ENCODE measurements around the gene MRPL51. TPM values are rescaled to one million over a fixed set of nuclear protein-coding genes. Genes with fewer than 3 reads are reported as not detected.

The MRPL51 gene
- total RNA-seq (2013; cell fraction: nucleolus; rRNA removed) = 9.8 and 10.5 TPM in 2 replicates
- 137 and 175 TPM in 2 replicates for total RNA-seq (2014; rRNA removed)
- 254 and 259 TPM in 2 replicates for total RNA-seq (2014; rRNA removed; fragmentation: Illumina TruSeq; extraction: Trizol)
- total RNA-seq (2021) = 275 and 276 TPM in 2 replicates
- 71.7 TPM for polyA plus RNA-seq (2011; ENCODE audit: low read depth)
- 159 and 252 TPM in 2 replicates for polyA plus RNA-seq (2011; rRNA removed)
- 119 and 123 TPM in 2 replicates for polyA plus RNA-seq (2011; cell fraction: cytosol; rRNA removed)
- polyA plus RNA-seq (2011; cell fraction: nucleus; rRNA removed) = 64.4 and 67.0 TPM in 2 replicates
- 159 and 228 TPM in 2 replicates for polyA plus RNA-seq (2012)
- polyA plus RNA-seq (2014; fragmentation: Illumina TruSeq; extraction: Trizol) = 241 and 255 TPM in 2 replicates
- 1,000 to 10,000 TPM in 1 of 2 experiments, 100 to 1,000 TPM in 1; 908 to 1,202 TPM for polyA plus RNA-seq (2014; fragmentation: Nextera tagmentation; extraction: Ambion mirVana)
- 167 and 183 TPM in 2 replicates for polyA plus RNA-seq (2014; rRNA removed)
- polyA plus RNA-seq (2016; fragmentation: Nextera tagmentation; extraction: Ambion mirVana) = 100 to 1,000 TPM; 583 to 588 TPM
- 29.2 and 48.2 TPM in 2 replicates for polyA minus RNA-seq (2011; rRNA and poly(A)+ RNA removed)
- polyA minus RNA-seq (2011; cell fraction: cytosol; rRNA and poly(A)+ RNA removed) = 18.4 and 20.6 TPM in 2 replicates
- 15.7 and 20.9 TPM in 2 replicates for polyA minus RNA-seq (2011; cell fraction: nucleus; rRNA and poly(A)+ RNA removed)
- Bru-seq, nascent RNA = percentile 93 among the genes with signal in this experiment
- percentile 97 among the genes with signal in this experiment for BruChase-seq, experiment 1, labeled RNA remaining after a 6-hour chase
- percentile 93 among the genes with signal in this experiment for BruChase-seq, experiment 2, labeled RNA remaining after a 2-hour chase
- long read RNA-seq, experiment 1, transcript MRPL51-201 (3 exons, 1,234 nt) = major isoform, 71 of 102 reads
- long read RNA-seq, experiment 1, transcript MRPL51-205 (3 exons, 814 nt) = minor isoform, 19 of 102 reads
- long read RNA-seq, experiment 1, transcript MRPL51-202 (3 exons, 601 nt) = minor isoform, 11 of 102 reads
- long read RNA-seq, experiment 1, partial matches to known transcripts = 1 of 102 reads
- long read RNA-seq, experiment 1, other reads (novel, unspliced or antisense) = 0 of 102 reads
- long read RNA-seq, experiment 2, transcript MRPL51-202 (3 exons, 601 nt) = minor isoform, 38 of 431 reads
- long read RNA-seq, experiment 2, transcript MRPL51-205 (3 exons, 814 nt) = minor isoform, 67 of 431 reads
- long read RNA-seq, experiment 2, transcript MRPL51-201 (3 exons, 1,234 nt) = major isoform, 307 of 431 reads
- long read RNA-seq, experiment 2, partial matches to known transcripts = 1 of 431 reads
- long read RNA-seq, experiment 2, other reads (novel, unspliced or antisense) = 13 of 431 reads

DNA sequence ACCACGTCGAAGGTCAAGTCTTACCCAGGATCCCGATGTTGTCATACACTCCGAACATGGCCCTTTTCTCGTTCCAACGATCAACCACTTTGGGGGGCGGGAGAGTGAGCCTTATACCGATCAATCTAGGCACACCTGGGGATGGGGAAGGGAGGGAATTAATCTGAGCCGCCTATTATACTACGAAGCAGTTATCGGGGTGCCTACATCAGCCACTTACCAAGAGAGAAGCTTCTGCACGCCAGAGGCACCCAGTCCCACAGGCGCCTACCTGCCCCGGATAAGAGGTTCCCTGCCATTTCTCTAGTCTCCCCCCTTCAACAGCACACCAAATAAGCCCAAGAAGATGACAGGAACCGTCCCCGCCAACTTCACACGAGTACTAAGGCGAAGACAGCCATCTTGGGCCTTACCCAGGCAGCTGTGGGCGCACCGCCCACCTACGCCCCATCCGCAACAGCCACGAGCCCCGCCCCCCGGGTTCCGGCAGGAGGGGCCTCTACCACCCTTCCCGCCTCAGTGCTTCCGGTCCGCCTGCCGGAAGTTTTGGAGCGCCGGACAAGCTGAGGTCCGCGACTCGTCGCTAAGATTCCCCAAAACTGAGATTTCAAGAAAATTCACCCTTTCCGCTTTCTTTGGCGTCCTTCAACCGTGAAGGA is at the start of gene MRPL51:
MRPL51 (minus strand) TSS at position 425 of the 659 bp plus-strand sequence; CDS start at position 299, 126 bp downstream.
- H3K27me3 ChIP-seq (replicated peaks in 1 of 2; ENCODE audit: control insufficient read depth in 2 of 2, insufficient read depth in 2 of 2, low read length in 1 of 2) = no peaks in the 10 kb centered on the region
- DNase-seq (ENCODE audit: low read depth, low spot score) (peak; percentile 72), FAIRE-seq (no peak), ATAC-seq (peak; percentile 92)
- no peaks in the 10 kb centered on the region for H3K9me3 ChIP-seq (replicated peaks; ENCODE audit: control insufficient read depth, insufficient read depth, low read length)
- H3K4me1 ChIP-seq (ENCODE audit: control insufficient read depth, insufficient read depth, low read length) = peaks cover 6% of the 10 kb centered on the region; the same call in 1 of the 2 replicates
- no peaks in the 10 kb centered on the region for H4K20me1 ChIP-seq (ENCODE audit: control insufficient read depth, insufficient read depth)
- TSS peak; percentile 96 for BruUV-seq (replicated peaks)
- ChIA-PET SMC1A (ENCODE audit: uncharacterized antibody, unreplicated experiment) (interaction anchor here (0.8 to 1.5 kb wide), 8 partner anchors 11 to 69 kb away, joined by 3 to 5 read pairs (median 4); partner anchors contain the start of genes TAPBPL and VAMP1), POLR2A (interaction anchor here (0.8 to 1.8 kb wide), 13 partner anchors 9 to 196 kb away, joined by 3 to 25 read pairs (median 5); partner anchors contain the start of genes CD27, GAPDH, VAMP1 and ZNF384), CTCF (interaction anchor here (0.7 to 2.2 kb wide), 11 partner anchors 9 to 69 kb away, joined by 3 to 12 read pairs (median 4); partner anchors contain the start of gene GAPDH), RAD21 (ENCODE audit: unreplicated experiment) (interaction anchor here (0.7 to 1.5 kb wide), 15 partner anchors 22 to 260 kb away, joined by 3 to 7 read pairs (median 4); partner anchors contain the start of genes GAPDH, MLF2, TAPBPL and VAMP1)
- peak within 1 kb of the TSS; percentile 97 for H3K27ac ChIP-seq (ENCODE audit: control insufficient read depth, insufficient read depth)
- in situ Hi-C loops (cut with MboI) (no loop called here), intact Hi-C loops (cut with micrococcal nuclease; ENCODE audit: unreplicated experiment) (loop anchor here (1.0 to 5.0 kb wide), 4 partner anchors 23 to 70 kb away; partner anchors contain the start of genes GAPDH and VAMP1)
- peak within 1 kb of the TSS; percentile 95 for H3K9ac ChIP-seq (ENCODE audit: control insufficient read depth, insufficient read depth, low read length)
- peak within 1 kb of the TSS; percentile 88 for H2AFZ ChIP-seq (ENCODE audit: control insufficient read depth, low read depth, low read length)
- peak within 1 kb of the TSS; percentile 97 for H3K4me2 ChIP-seq (ENCODE audit: control insufficient read depth, insufficient read depth)
- WGBS (ENCODE audit: insufficient coverage, insufficient replicate concordance, low lambda C conversion rate, missing lambda C conversion rate) = under 1% methylated on average over 39 of the region's 39 CpGs
- peak within 1 kb of the TSS; percentile 93 for H3K4me3 ChIP-seq
- peaks cover 50% of the 10 kb centered on the region for H3K79me2 ChIP-seq (ENCODE audit: control insufficient read depth, insufficient read depth, low read length)
- peaks cover 2 to 14% of the 10 kb centered on the region in 2 experiments for H3K36me3 ChIP-seq (ENCODE audit: control insufficient read depth in 2 of 2, insufficient read depth in 2 of 2, low read length in 1 of 2)
- TF ChIP-seq IRF4 (IDR thresholded peaks at IDR 0.05; ENCODE audit: low read depth, low read length) = 0 out of 2 replicates have a peak, but pooled peaks have one; percentile 5
- TF ChIP-seq, protein P1, sequence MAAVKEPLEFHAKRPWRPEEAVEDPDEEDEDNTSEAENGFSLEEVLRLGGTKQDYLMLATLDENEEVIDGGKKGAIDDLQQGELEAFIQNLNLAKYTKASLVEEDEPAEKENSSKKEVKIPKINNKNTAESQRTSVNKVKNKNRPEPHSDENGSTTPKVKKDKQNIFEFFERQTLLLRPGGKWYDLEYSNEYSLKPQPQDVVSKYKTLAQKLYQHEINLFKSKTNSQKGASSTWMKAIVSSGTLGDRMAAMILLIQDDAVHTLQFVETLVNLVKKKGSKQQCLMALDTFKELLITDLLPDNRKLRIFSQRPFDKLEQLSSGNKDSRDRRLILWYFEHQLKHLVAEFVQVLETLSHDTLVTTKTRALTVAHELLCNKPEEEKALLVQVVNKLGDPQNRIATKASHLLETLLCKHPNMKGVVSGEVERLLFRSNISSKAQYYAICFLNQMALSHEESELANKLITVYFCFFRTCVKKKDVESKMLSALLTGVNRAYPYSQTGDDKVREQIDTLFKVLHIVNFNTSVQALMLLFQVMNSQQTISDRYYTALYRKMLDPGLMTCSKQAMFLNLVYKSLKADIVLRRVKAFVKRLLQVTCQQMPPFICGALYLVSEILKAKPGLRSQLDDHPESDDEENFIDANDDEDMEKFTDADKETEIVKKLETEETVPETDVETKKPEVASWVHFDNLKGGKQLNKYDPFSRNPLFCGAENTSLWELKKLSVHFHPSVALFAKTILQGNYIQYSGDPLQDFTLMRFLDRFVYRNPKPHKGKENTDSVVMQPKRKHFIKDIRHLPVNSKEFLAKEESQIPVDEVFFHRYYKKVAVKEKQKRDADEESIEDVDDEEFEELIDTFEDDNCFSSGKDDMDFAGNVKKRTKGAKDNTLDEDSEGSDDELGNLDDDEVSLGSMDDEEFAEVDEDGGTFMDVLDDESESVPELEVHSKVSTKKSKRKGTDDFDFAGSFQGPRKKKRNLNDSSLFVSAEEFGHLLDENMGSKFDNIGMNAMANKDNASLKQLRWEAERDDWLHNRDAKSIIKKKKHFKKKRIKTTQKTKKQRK (IDR thresholded peaks at IDR 0.05; ENCODE audit: low read depth, low read length) = no peak
- TF ChIP-seq SREBF2 (IDR thresholded peaks at IDR 0.05; ENCODE audit: low read length) = peak; percentile 58
- peak; percentile 47; the same call in 1 of the 2 replicates for TF ChIP-seq PAX8 (IDR thresholded peaks at IDR 0.05)
- TF ChIP-seq, protein P2, sequence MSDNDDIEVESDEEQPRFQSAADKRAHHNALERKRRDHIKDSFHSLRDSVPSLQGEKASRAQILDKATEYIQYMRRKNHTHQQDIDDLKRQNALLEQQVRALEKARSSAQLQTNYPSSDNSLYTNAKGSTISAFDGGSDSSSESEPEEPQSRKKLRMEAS (IDR thresholded peaks at IDR 0.05; ENCODE audit: low read depth, low read length) = peak; percentile 71; the same call in 1 of the 2 replicates
- TF ChIP-seq, protein P3, sequence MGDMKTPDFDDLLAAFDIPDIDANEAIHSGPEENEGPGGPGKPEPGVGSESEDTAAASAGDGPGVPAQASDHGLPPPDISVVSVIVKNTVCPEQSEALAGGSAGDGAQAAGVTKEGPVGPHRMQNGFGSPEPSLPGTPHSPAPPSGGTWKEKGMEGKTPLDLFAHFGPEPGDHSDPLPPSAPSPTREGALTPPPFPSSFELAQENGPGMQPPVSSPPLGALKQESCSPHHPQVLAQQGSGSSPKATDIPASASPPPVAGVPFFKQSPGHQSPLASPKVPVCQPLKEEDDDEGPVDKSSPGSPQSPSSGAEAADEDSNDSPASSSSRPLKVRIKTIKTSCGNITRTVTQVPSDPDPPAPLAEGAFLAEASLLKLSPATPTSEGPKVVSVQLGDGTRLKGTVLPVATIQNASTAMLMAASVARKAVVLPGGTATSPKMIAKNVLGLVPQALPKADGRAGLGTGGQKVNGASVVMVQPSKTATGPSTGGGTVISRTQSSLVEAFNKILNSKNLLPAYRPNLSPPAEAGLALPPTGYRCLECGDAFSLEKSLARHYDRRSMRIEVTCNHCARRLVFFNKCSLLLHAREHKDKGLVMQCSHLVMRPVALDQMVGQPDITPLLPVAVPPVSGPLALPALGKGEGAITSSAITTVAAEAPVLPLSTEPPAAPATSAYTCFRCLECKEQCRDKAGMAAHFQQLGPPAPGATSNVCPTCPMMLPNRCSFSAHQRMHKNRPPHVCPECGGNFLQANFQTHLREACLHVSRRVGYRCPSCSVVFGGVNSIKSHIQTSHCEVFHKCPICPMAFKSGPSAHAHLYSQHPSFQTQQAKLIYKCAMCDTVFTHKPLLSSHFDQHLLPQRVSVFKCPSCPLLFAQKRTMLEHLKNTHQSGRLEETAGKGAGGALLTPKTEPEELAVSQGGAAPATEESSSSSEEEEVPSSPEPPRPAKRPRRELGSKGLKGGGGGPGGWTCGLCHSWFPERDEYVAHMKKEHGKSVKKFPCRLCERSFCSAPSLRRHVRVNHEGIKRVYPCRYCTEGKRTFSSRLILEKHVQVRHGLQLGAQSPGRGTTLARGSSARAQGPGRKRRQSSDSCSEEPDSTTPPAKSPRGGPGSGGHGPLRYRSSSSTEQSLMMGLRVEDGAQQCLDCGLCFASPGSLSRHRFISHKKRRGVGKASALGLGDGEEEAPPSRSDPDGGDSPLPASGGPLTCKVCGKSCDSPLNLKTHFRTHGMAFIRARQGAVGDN (IDR thresholded peaks at IDR 0.05) = peak; percentile 22; the same call in 1 of the 2 replicates
- peak; percentile 79; the same call in 1 of the 2 replicates for TF ChIP-seq SMAD5 (IDR thresholded peaks at IDR 0.05; ENCODE audit: low read depth)
- peak; percentile 75 for TF ChIP-seq SMAD1 (IDR thresholded peaks at IDR 0.05; ENCODE audit: low read depth, partially characterized antibody)
- no peak for TF ChIP-seq ZBED1 (IDR thresholded peaks at IDR 0.05; ENCODE audit: borderline replicate concordance)

Data from GM12878 (cell line).